Neural progenitor cell (in vitro differentiated cells): ENCODE data around the gene YTHDC2.

Experiments used
- CTCF ChIP-seq: fragments of 200-600 bp; sonication (generic); IDR thresholded peaks from 2 replicates; pipeline ENCODE4 v1.5.1; 2017; ENCODE audit warnings: antibody characterized with exemption, mild to moderate bottlenecking
- EZH2 ChIP-seq: fragments of 200-600 bp; sonication (generic); IDR thresholded peaks from 2 replicates; pipeline ENCODE4 v1.6.1; 2017; ENCODE audit warnings: antibody characterized with exemption, mild to moderate bottlenecking, moderate library complexity
- EZH2phosphoT487 ChIP-seq: fragments of 200-600 bp; sonication (generic); IDR thresholded peaks from 2 replicates; pipeline ENCODE4 v1.6.1; 2017; ENCODE audit warnings: antibody characterized with exemption

GRCh38 chr5:113531481-113532159 lies 18.1 kb downstream of the YTHDC2 start:
- TF ChIP-seq EZH2phosphoT487 (no peak), CTCF (no peak), EZH2 (no peak)
